Measurements from ENCODE around the gene SNED1. TPM values are rescaled to one million over a fixed set of nuclear protein-coding genes. Genes with fewer than 3 reads are reported as not detected.

Gene SNED1
- total and polyA plus RNA-seq, 9 of the 15 experiments (the other 6 are each of a cell fraction or from before 2014, with no cell fraction given), result 0.03 to 0.07 (median 0.05) TPM; not detected in 5

DNA sequence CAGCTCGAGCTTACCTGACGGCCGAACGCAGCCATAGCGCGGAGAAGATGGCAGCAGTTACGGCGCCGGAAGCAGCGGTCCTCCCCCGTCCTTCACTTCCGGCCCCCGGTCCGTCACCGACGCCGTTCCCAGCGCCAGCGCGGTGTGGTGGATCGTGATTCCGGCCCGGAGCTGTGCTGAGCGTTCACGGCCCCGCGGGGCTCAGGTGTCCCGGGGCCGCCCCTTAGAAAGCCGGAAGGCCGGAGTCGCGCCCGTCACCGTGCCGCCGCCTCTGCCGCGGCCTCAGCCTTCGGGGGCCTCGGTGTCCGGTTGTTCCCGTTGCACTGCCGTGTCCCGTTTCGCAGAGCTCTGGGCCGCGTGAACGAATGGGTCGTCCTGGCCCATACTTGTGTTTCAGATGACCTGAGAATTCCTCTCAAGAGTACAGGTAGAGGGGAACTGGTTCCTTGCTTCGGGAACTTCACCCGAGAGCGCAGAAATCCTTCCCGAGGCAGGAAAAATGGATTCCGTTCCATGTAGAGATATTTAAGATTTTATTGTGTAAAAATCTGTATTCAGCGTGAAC lies 103.9 kb downstream of the SNED1 start, which contains the start of gene MTERF4 (continued):
- TF ChIP-seq RAD21 (CRISPR knock-in tag; conservative IDR thresholded peaks at IDR 0.05 in 1 of 2, IDR thresholded peaks at IDR 0.05 in 1 of 2) (no peak), ZNF23 (CRISPR knock-in tag; IDR thresholded peaks at IDR 0.05) (no peak), ZNF586 (CRISPR knock-in tag; conservative IDR thresholded peaks at IDR 0.05) (no peak), ZNF354B (CRISPR knock-in tag; IDR thresholded peaks at IDR 0.05) (no peak), TAF7 (tag; IDR thresholded peaks at IDR 0.05) (peak; percentile 64; the same call in 1 of the 2 replicates), GATAD2A (IDR thresholded peaks at IDR 0.05) (no peak), ZFX (CRISPR knock-in tag; IDR thresholded peaks at IDR 0.05) (peak; percentile 98), EHMT2 (IDR thresholded peaks at IDR 0.05) (no peak), MAFF (IDR thresholded peaks at IDR 0.05; ENCODE audit: low read length) (no peak), CREM (IDR thresholded peaks at IDR 0.05; ENCODE audit: low read depth) (peak; percentile 91), ELF4 (CRISPR knock-in tag; IDR thresholded peaks at IDR 0.05) (no peak), ZNF75A (CRISPR knock-in tag; IDR thresholded peaks at IDR 0.05) (no peak), SMARCE1 (IDR thresholded peaks at IDR 0.05) (no peak), TBP (optimal IDR thresholded peaks at IDR 0.05; ENCODE audit: low read depth, low read length) (peak; percentile 69)
- TF ChIP-seq, protein P1, sequence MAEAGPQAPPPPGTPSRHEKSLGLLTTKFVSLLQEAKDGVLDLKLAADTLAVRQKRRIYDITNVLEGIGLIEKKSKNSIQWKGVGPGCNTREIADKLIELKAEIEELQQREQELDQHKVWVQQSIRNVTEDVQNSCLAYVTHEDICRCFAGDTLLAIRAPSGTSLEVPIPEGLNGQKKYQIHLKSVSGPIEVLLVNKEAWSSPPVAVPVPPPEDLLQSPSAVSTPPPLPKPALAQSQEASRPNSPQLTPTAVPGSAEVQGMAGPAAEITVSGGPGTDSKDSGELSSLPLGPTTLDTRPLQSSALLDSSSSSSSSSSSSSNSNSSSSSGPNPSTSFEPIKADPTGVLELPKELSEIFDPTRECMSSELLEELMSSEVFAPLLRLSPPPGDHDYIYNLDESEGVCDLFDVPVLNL (CRISPR knock-in tag; IDR thresholded peaks at IDR 0.05; ENCODE audit: low read depth), result no peak
- TF ChIP-seq, protein P2, sequence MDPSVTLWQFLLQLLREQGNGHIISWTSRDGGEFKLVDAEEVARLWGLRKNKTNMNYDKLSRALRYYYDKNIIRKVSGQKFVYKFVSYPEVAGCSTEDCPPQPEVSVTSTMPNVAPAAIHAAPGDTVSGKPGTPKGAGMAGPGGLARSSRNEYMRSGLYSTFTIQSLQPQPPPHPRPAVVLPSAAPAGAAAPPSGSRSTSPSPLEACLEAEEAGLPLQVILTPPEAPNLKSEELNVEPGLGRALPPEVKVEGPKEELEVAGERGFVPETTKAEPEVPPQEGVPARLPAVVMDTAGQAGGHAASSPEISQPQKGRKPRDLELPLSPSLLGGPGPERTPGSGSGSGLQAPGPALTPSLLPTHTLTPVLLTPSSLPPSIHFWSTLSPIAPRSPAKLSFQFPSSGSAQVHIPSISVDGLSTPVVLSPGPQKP (CRISPR knock-in tag; IDR thresholded peaks at IDR 0.05), result no peak
- TF ChIP-seq, protein P3, sequence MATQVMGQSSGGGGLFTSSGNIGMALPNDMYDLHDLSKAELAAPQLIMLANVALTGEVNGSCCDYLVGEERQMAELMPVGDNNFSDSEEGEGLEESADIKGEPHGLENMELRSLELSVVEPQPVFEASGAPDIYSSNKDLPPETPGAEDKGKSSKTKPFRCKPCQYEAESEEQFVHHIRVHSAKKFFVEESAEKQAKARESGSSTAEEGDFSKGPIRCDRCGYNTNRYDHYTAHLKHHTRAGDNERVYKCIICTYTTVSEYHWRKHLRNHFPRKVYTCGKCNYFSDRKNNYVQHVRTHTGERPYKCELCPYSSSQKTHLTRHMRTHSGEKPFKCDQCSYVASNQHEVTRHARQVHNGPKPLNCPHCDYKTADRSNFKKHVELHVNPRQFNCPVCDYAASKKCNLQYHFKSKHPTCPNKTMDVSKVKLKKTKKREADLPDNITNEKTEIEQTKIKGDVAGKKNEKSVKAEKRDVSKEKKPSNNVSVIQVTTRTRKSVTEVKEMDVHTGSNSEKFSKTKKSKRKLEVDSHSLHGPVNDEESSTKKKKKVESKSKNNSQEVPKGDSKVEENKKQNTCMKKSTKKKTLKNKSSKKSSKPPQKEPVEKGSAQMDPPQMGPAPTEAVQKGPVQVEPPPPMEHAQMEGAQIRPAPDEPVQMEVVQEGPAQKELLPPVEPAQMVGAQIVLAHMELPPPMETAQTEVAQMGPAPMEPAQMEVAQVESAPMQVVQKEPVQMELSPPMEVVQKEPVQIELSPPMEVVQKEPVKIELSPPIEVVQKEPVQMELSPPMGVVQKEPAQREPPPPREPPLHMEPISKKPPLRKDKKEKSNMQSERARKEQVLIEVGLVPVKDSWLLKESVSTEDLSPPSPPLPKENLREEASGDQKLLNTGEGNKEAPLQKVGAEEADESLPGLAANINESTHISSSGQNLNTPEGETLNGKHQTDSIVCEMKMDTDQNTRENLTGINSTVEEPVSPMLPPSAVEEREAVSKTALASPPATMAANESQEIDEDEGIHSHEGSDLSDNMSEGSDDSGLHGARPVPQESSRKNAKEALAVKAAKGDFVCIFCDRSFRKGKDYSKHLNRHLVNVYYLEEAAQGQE (IDR thresholded peaks at IDR 0.05; ENCODE audit: borderline replicate concordance), result no peak
- TF ChIP-seq, protein P3 (CRISPR knock-in tag; IDR thresholded peaks at IDR 0.05; ENCODE audit: low read depth), result no peak
- TF ChIP-seq, protein P4, sequence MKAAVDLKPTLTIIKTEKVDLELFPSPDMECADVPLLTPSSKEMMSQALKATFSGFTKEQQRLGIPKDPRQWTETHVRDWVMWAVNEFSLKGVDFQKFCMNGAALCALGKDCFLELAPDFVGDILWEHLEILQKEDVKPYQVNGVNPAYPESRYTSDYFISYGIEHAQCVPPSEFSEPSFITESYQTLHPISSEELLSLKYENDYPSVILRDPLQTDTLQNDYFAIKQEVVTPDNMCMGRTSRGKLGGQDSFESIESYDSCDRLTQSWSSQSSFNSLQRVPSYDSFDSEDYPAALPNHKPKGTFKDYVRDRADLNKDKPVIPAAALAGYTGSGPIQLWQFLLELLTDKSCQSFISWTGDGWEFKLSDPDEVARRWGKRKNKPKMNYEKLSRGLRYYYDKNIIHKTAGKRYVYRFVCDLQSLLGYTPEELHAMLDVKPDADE (conservative IDR thresholded peaks at IDR 0.05; ENCODE audit: control insufficient read depth, low read depth, low read length), result peak; percentile 84; the same call in 1 of the 2 replicates
